ENCODE measurements around the gene ADAMTS10.

- TF ChIP-seq CTCF (IDR thresholded peaks at IDR 0.05; ENCODE audit: borderline replicate concordance, extremely low read depth, low read length, poor library complexity, severe bottlenecking), result no peak
- TF ChIP-seq EZH2 (IDR thresholded peaks at IDR 0.05; ENCODE audit: borderline replicate concordance, low read depth, low read length, severe bottlenecking), result no peak
These were observed 25.3 kb downstream of the ADAMTS10 start for GRCh38 chr19:8584965-8585893.

Measured in DND-41 (cell line).